ENCODE results near the gene CAMTA1. TPM values are rescaled to one million over a fixed set of nuclear protein-coding genes. Genes with fewer than 3 reads are reported as not detected.

Gene CAMTA1
- total RNA-seq, 6 donors from 2014 or later: 38.8 to 74.0 (median 46.1) TPM

DNA sequence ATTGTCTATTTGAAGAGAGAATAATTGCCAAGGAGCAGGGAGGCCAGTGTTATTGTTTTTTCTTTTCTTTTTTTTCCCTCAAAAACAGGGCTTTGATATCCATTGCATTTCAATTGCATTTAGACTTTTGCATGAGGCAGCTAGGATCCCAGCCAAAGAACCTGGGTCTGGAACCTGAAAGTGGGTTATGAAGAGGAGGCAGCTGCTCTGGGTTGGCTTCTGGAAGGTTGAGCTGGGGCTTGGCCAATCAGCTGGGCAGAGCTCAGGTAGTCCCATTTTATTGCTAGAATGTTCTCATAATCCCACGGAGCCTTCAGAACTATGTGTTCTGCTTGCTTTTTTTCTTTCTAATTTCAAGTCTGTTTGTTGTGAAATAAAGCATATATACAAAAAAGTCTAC is 218.9 kb downstream of the CAMTA1 start:
- Histone ChIP-seq H3K27ac (no peak overlapping the region), H3K36me3 (no peaks in the 10 kb centered on the region), H3K9me3 (no peaks in the 10 kb centered on the region), H3K4me1 (no peaks in the 10 kb centered on the region), H3K27me3 (no peaks in the 10 kb centered on the region), H3K4me3 (no peak overlapping the region)
- ATAC-seq (ENCODE audit: low FRiP score in 2 of 2): no peak
- 90 to 97% methylated on average over 1 of the region's 1 CpG for WGBS, 2 donors
- TF ChIP-seq POLR2AphosphoS5 (IDR thresholded peaks at IDR 0.05) (no peak), POLR2A (IDR thresholded peaks at IDR 0.05) (no peak), EP300 (IDR thresholded peaks at IDR 0.05) (no peak)
- TF ChIP-seq, protein P1, sequence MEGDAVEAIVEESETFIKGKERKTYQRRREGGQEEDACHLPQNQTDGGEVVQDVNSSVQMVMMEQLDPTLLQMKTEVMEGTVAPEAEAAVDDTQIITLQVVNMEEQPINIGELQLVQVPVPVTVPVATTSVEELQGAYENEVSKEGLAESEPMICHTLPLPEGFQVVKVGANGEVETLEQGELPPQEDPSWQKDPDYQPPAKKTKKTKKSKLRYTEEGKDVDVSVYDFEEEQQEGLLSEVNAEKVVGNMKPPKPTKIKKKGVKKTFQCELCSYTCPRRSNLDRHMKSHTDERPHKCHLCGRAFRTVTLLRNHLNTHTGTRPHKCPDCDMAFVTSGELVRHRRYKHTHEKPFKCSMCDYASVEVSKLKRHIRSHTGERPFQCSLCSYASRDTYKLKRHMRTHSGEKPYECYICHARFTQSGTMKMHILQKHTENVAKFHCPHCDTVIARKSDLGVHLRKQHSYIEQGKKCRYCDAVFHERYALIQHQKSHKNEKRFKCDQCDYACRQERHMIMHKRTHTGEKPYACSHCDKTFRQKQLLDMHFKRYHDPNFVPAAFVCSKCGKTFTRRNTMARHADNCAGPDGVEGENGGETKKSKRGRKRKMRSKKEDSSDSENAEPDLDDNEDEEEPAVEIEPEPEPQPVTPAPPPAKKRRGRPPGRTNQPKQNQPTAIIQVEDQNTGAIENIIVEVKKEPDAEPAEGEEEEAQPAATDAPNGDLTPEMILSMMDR (IDR thresholded peaks at IDR 0.05): no peak
- DNase-seq: no peak

DNA sequence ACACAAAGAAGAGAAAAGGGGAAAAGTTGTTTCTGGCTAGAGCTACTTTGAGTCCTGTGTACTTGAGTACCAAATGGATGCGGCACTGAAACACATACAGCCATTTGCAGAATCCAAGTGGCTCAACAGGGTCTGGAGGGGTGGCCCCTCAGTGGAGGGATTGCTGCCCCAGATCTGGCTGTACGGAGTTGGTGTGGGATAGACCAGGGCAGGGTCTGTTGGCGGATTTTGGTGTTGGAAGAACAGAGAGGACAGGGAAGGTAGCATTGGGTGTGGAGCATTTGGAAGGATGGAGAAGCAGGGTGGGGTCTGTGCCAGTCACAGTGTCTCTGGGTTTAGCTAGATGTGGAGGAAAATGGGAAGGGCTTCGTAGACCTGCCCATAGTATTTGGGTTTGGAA is 220.5 kb downstream of the CAMTA1 start:
- WGBS, 2 donors: 89 to 95% methylated on average over 4 of the region's 4 CpGs
- Histone ChIP-seq H3K27me3 (no peaks in the 10 kb centered on the region), H3K4me1 (no peaks in the 10 kb centered on the region)

DNA sequence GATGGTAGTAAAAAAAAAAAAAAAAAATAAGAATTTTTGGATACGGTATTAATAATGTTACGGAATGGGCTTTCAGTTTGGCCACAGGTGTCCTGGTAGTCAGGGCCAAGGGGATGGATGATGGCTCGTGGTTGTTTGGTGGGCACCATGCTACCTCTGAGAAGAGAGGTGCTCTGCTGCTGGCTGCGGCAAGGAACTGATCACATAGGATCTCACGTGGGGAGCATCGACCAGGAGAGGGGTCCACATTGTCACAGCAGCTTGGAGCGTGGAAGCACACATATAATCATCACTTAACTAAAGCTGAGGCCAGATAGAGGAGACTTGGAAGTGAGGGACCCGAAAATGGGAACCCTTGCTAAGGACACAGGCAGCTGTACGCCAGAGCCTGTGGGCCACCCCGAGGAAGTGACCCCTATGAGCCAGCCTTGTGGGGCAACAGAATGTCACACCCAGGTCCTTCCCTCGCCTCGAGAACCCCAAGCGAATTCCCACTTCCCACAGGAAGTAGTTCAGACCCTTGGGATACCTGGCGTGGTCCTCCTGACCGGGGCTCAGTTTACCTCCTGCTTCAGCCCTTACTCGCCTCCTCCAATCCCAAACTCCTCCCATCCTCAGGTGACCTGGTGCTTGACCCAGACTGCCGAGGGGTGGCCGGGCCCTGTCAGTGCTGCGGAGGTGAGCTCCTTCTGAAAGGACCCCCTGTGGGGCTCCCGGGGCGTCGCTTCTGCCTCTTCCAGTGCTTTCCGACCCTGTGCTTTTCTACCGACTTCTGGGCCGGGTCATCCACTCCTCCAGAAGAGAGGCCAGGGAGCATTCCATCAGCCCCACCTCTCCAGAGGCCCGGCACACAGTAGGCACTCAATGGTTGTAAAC is 222.0 kb downstream of the CAMTA1 start:
- no peak overlapping the region for H3K4me3 ChIP-seq
- peak in 1 of 2 donors; percentile 43 for DNase-seq
- no peaks in the 10 kb centered on the region for H3K36me3 ChIP-seq
- no peaks in the 10 kb centered on the region for H3K9me3 ChIP-seq
- TF ChIP-seq, protein P1 (IDR thresholded peaks at IDR 0.05): no peak
- WGBS, 2 donors: 87 to 90% methylated on average over 26 of the region's 26 CpGs
- H3K27me3 ChIP-seq: no peaks in the 10 kb centered on the region
- ATAC-seq (ENCODE audit: low FRiP score in 2 of 2): no peak
- H3K27ac ChIP-seq: no peak overlapping the region
- no peaks in the 10 kb centered on the region for H3K4me1 ChIP-seq

More for the DNA sequence above, 220.5 kb downstream of the CAMTA1 start:
- TF ChIP-seq EP300 (IDR thresholded peaks at IDR 0.05) (no peak), POLR2A (IDR thresholded peaks at IDR 0.05) (no peak), POLR2AphosphoS5 (IDR thresholded peaks at IDR 0.05) (no peak)
- TF ChIP-seq, protein P1 (IDR thresholded peaks at IDR 0.05): no peak
- Histone ChIP-seq H3K27ac (no peak overlapping the region), H3K4me3 (no peak overlapping the region), H3K36me3 (no peaks in the 10 kb centered on the region), H3K9me3 (no peaks in the 10 kb centered on the region)
- DNase-seq (no peak), ATAC-seq (ENCODE audit: low FRiP score in 2 of 2) (no peak)

DNA sequence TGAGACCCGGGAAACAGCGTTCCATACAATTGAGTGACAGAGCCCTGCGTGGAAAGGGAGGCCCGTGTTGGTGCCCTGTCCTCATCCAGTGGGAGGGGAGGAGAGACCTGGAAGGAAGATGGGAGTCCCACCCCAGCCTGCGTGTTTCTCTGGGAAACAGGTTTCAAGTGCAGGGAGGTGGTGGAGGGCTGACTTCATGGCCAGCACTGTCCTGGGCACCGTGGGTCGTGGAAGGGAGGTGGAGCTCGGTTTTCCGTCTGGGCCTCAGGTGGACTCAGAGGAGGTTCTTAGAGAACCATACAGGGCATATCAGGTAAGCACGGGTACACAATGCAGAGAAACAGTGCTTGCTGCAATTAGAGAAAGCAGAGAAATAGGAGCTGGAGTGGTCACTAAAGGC is 222.6 kb downstream of the CAMTA1 start:
- DNase-seq (no peak), ATAC-seq (ENCODE audit: low FRiP score in 2 of 2) (no peak)
- no peaks in the 10 kb centered on the region for H3K4me1 ChIP-seq
- no peaks in the 10 kb centered on the region for H3K36me3 ChIP-seq
- no peaks in the 10 kb centered on the region for H3K9me3 ChIP-seq
- WGBS, 2 donors: 87 to 90% methylated on average over 9 to 10 of the region's 10 CpGs
- H3K4me3 ChIP-seq: no peak overlapping the region
- TF ChIP-seq POLR2AphosphoS5 (IDR thresholded peaks at IDR 0.05): no peak
- no peak for TF ChIP-seq EP300 (IDR thresholded peaks at IDR 0.05)
- no peak for TF ChIP-seq POLR2A (IDR thresholded peaks at IDR 0.05)
- TF ChIP-seq, protein P1 (IDR thresholded peaks at IDR 0.05): no peak
- no peak overlapping the region for H3K27ac ChIP-seq
- H3K27me3 ChIP-seq: no peaks in the 10 kb centered on the region

DNA sequence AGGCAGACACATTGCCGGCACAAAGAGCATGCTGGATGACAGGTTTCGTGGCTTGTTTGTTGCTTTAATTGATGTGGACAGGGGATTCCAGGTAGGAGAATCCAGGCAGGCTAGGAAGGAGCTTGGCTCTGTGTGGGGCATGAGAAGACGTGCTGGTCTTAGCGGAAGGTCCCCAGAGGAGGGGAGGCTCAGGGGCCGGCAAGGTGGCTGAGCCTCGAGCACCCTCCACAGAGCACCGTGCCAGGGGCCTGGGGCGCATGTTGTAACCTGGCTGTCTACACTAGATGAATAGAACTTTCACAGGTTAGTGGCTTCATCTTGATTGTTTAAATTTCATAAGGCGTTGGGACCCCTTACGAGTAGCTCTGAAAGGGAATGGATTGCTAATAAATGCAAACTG is 223.1 kb downstream of the CAMTA1 start:
- WGBS, 2 donors: 91 to 92% methylated on average over 10 of the region's 10 CpGs

More for the DNA sequence above, 223.1 kb downstream of the CAMTA1 start:
- TF ChIP-seq POLR2A (IDR thresholded peaks at IDR 0.05): no peak
- TF ChIP-seq, protein P1 (IDR thresholded peaks at IDR 0.05): no peak
- TF ChIP-seq EP300 (IDR thresholded peaks at IDR 0.05): no peak
- TF ChIP-seq POLR2AphosphoS5 (IDR thresholded peaks at IDR 0.05): no peak
- Histone ChIP-seq H3K4me1 (no peaks in the 10 kb centered on the region), H3K36me3 (no peaks in the 10 kb centered on the region), H3K27me3 (no peaks in the 10 kb centered on the region), H3K4me3 (no peak overlapping the region), H3K27ac (no peak overlapping the region), H3K9me3 (no peaks in the 10 kb centered on the region)
- ATAC-seq (ENCODE audit: low FRiP score in 2 of 2) (no peak), DNase-seq (no peak)

Measured in upper lobe of left lung (tissue), 6 donors.